ENCODE measurements around the gene SPATA32.

The SPATA32 gene

DNA sequence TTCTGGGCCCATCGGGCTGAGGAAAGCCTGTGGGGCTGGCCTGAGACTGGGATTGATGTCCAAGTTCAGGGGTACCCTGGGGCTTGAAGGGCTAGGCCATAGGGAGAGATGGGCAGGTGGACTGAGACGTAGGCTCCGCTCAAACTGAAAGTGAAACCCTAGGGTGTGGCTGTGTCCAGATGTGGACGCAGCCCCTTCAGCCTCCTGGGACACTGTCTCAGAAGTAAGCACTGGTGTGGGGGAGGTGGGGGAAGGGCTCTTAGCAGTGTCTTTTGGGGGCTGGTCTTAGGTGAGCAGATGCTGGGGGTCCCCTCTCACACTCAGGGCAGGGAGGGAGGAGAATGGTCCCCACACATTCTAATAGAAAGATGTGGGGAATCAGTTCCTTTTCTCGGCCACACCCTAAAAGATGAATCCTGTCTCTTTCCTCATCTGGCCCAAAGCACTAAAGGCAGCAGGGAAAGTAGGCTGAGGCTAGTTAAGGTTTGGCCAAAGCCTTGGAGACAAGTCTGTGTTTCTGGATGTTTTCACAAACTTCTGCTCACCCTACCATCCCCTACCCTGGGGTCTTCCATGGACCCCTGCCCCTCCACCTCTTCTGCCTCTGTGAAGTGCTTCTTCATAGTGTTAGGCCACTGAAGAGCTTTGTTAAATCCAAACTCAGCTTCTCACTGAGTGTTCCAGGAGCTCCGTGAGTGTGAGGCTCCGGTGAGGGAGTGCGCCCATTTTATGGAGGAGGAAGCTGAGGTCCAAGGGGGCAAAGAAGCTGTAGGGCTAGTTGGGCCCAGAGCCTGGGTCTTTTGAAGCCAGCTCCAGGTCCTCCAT is 34.6 kb downstream of the SPATA32 start:
- whole genome bisulfite sequencing (ENCODE audit: extremely low coverage, insufficient coverage, insufficient read length), result no CpG with 5 or more reads among the region's 8 CpGs
- Histone ChIP-seq H3K79me1 (ENCODE audit: low read length) (no peaks in the 10 kb centered on the region), H3K4me2 (ENCODE audit: low read length) (no peak overlapping the region), H3K14ac (ENCODE audit: low read length) (no peak overlapping the region), H3K18ac (ENCODE audit: low read length) (no peak overlapping the region), H2BK12ac (ENCODE audit: low read length) (no peak overlapping the region), H3K36me3 (ENCODE audit: control insufficient read depth in 1 of 2, insufficient read depth in 2 of 2, low read length in 2 of 2) (no peaks in the 10 kb centered on the region), H4K12ac (ENCODE audit: low read depth, low read length) (no peak overlapping the region), H3K9me3 (ENCODE audit: insufficient read depth, low read depth, low read length) (peaks cover 3% of the 10 kb centered on the region), H3K23ac (ENCODE audit: low read length) (no peak overlapping the region), H3K79me2 (ENCODE audit: control insufficient read depth, insufficient read depth, low read length, poor library complexity) (no peaks in the 10 kb centered on the region), H2AK5ac (ENCODE audit: low read length) (no peak overlapping the region), H3K27ac (ENCODE audit: low read depth, low read length) (no peak overlapping the region), H4K8ac (ENCODE audit: low read depth, low read length) (no peak overlapping the region), H3K9ac (ENCODE audit: low read length) (no peak overlapping the region), H2AFZ (ENCODE audit: insufficient read depth, low read length, poor library complexity) (no peak overlapping the region), H3K4me1 (ENCODE audit: control insufficient read depth in 1 of 2, insufficient read depth in 2 of 2, low read length in 2 of 2) (peaks cover 10 to 14% of the 10 kb centered on the region in 2 experiments), H2BK5ac (ENCODE audit: low read depth, low read length, poor library complexity) (no peak overlapping the region), H4K91ac (ENCODE audit: low read depth, low read length) (no peak overlapping the region), H2BK120ac (ENCODE audit: insufficient read depth, low read length, poor library complexity) (no peak overlapping the region), H3K4ac (ENCODE audit: low read depth, low read length) (no peak overlapping the region), H3K27me3 (ENCODE audit: insufficient read depth, low read length) (peaks cover 15% of the 10 kb centered on the region), H3K4me3 (ENCODE audit: low read depth, low read length) (no peak overlapping the region)
- no peak for DNase-seq

DNA sequence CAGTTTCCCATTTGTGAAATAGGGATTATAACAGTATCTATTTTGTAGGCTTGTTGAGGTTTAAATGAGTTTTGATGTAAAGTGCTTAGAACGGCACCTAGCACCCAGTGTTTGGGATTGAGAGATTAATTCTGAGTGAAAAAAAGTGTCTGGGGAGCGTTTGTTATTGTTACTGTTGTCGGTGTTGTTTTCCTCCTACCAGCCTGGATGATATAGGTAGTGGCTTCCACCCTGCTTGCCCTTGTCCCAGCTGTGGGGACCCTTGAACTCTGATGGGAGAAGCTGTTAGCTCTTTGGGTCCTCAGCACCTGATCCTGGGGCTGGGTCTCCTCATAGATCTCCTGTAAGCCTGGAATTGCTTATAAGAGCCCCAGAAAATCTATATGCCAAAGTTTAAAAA is 35.3 kb downstream of the SPATA32 start:
- Histone ChIP-seq H3K27ac (ENCODE audit: low read depth, low read length) (no peak overlapping the region), H2BK5ac (ENCODE audit: low read depth, low read length, poor library complexity) (no peak overlapping the region), H4K8ac (ENCODE audit: low read depth, low read length) (no peak overlapping the region), H3K14ac (ENCODE audit: low read length) (no peak overlapping the region), H3K18ac (ENCODE audit: low read length) (no peak overlapping the region), H3K36me3 (ENCODE audit: control insufficient read depth in 1 of 2, insufficient read depth in 2 of 2, low read length in 2 of 2) (no peaks in the 10 kb centered on the region), H3K9me3 (ENCODE audit: insufficient read depth, low read depth, low read length) (peaks cover 3% of the 10 kb centered on the region), H3K4me1 (ENCODE audit: control insufficient read depth in 1 of 2, insufficient read depth in 2 of 2, low read length in 2 of 2) (peaks cover 13 to 16% of the 10 kb centered on the region in 2 experiments), H3K79me1 (ENCODE audit: low read length) (no peaks in the 10 kb centered on the region), H4K12ac (ENCODE audit: low read depth, low read length) (no peak overlapping the region), H3K27me3 (ENCODE audit: insufficient read depth, low read length) (peaks cover 22% of the 10 kb centered on the region), H4K91ac (ENCODE audit: low read depth, low read length) (no peak overlapping the region), H2BK12ac (ENCODE audit: low read length) (no peak overlapping the region), H2AFZ (ENCODE audit: insufficient read depth, low read length, poor library complexity) (no peak overlapping the region), H3K4ac (ENCODE audit: low read depth, low read length) (no peak overlapping the region), H3K23ac (ENCODE audit: low read length) (no peak overlapping the region), H3K4me3 (ENCODE audit: low read depth, low read length) (no peak overlapping the region), H2BK120ac (ENCODE audit: insufficient read depth, low read length, poor library complexity) (no peak overlapping the region), H3K4me2 (ENCODE audit: low read length) (no peak overlapping the region), H2AK5ac (ENCODE audit: low read length) (no peak overlapping the region), H3K9ac (ENCODE audit: low read length) (no peak overlapping the region), H3K79me2 (ENCODE audit: control insufficient read depth, insufficient read depth, low read length, poor library complexity) (no peaks in the 10 kb centered on the region)
- no CpG with 5 or more reads among the region's 3 CpGs for WGBS (ENCODE audit: extremely low coverage, insufficient coverage, insufficient read length)
- no peak for DNase-seq

GRCh38 chr17:45225964-45226530 is 35.8 kb downstream of the SPATA32 start:
- H4K8ac ChIP-seq (ENCODE audit: low read depth, low read length), result no peak overlapping the region
- H3K79me1 ChIP-seq (ENCODE audit: low read length), result no peaks in the 10 kb centered on the region
- H3K23ac ChIP-seq (ENCODE audit: low read length), result no peak overlapping the region
- H4K12ac ChIP-seq (ENCODE audit: low read depth, low read length), result no peak overlapping the region
- H3K14ac ChIP-seq (ENCODE audit: low read length), result no peak overlapping the region
- no peak overlapping the region for H3K9ac ChIP-seq (ENCODE audit: low read length)
- H4K91ac ChIP-seq (ENCODE audit: low read depth, low read length), result no peak overlapping the region
- no peak overlapping the region for H3K4me2 ChIP-seq (ENCODE audit: low read length)
- H3K27ac ChIP-seq (ENCODE audit: low read depth, low read length), result no peak overlapping the region
- no peaks in the 10 kb centered on the region for H3K36me3 ChIP-seq (ENCODE audit: control insufficient read depth in 1 of 2, insufficient read depth in 2 of 2, low read length in 2 of 2)
- H2AFZ ChIP-seq (ENCODE audit: insufficient read depth, low read length, poor library complexity), result no peak overlapping the region
- WGBS (ENCODE audit: extremely low coverage, insufficient coverage, insufficient read length), result no CpG with 5 or more reads among the region's 11 CpGs
- H3K27me3 ChIP-seq (ENCODE audit: insufficient read depth, low read length), result peaks cover 28% of the 10 kb centered on the region
- H2BK120ac ChIP-seq (ENCODE audit: insufficient read depth, low read length, poor library complexity), result no peak overlapping the region
- H3K18ac ChIP-seq (ENCODE audit: low read length), result no peak overlapping the region
- H2BK5ac ChIP-seq (ENCODE audit: low read depth, low read length, poor library complexity), result no peak overlapping the region
- H3K4me3 ChIP-seq (ENCODE audit: low read depth, low read length), result no peak overlapping the region
- DNase-seq, result peak in 1 of 2 donors; percentile 21
- peaks cover 3% of the 10 kb centered on the region for H3K9me3 ChIP-seq (ENCODE audit: insufficient read depth, low read depth, low read length)
- no peak overlapping the region for H2AK5ac ChIP-seq (ENCODE audit: low read length)
- H3K4ac ChIP-seq (ENCODE audit: low read depth, low read length), result no peak overlapping the region
- H3K4me1 ChIP-seq (ENCODE audit: control insufficient read depth in 1 of 2, insufficient read depth in 2 of 2, low read length in 2 of 2), result peaks cover 13 to 20% of the 10 kb centered on the region in 2 experiments
- H3K79me2 ChIP-seq (ENCODE audit: control insufficient read depth, insufficient read depth, low read length, poor library complexity), result no peaks in the 10 kb centered on the region
- H2BK12ac ChIP-seq (ENCODE audit: low read length), result no peak overlapping the region

DNA sequence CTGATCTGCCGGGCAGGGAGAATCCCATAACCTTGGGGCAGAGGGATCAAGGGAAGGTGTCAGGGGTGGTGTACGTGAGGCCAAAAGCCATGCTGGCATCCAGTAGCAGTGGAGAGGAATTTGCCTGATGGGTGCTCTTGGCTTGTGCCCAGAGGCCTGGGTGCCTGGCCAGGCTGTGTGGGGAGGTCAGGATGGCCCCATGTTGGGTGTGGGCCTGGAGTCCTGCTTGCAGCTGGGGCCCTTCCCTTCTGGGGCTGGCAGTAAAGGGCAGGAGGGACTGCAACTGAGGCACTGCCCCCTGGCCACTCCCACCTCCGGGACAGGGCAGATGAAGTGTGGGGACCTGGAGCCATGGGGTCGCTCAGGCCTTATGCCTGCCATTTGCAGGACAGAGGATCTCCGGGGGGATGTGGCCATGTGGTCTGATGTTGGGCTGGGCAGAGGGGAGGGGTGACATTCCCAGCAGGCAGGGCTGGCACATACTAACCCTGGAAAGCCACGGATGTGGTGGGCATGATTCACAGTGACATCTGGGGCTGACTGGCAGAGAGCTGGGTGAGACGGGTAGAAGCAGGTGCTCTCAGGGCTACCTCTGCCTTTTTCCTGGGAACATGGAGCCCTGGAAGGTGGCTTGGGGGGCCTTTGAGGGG is 36.7 kb downstream of the SPATA32 start:
- Histone ChIP-seq H3K4me1 (ENCODE audit: control insufficient read depth in 1 of 2, insufficient read depth in 2 of 2, low read length in 2 of 2) (peaks cover 13 to 20% of the 10 kb centered on the region in 2 experiments), H3K79me2 (ENCODE audit: control insufficient read depth, insufficient read depth, low read length, poor library complexity) (no peaks in the 10 kb centered on the region), H3K9me3 (ENCODE audit: insufficient read depth, low read depth, low read length) (peaks cover 3% of the 10 kb centered on the region), H3K4me2 (ENCODE audit: low read length) (no peak overlapping the region), H2AFZ (ENCODE audit: insufficient read depth, low read length, poor library complexity) (no peak overlapping the region), H3K27ac (ENCODE audit: low read depth, low read length) (no peak overlapping the region), H3K23ac (ENCODE audit: low read length) (no peak overlapping the region), H4K8ac (ENCODE audit: low read depth, low read length) (no peak overlapping the region), H2BK12ac (ENCODE audit: low read length) (no peak overlapping the region), H3K18ac (ENCODE audit: low read length) (no peak overlapping the region), H2BK5ac (ENCODE audit: low read depth, low read length, poor library complexity) (no peak overlapping the region), H3K14ac (ENCODE audit: low read length) (no peak overlapping the region), H4K12ac (ENCODE audit: low read depth, low read length) (no peak overlapping the region), H4K91ac (ENCODE audit: low read depth, low read length) (no peak overlapping the region), H3K4me3 (ENCODE audit: low read depth, low read length) (no peak overlapping the region), H3K79me1 (ENCODE audit: low read length) (no peaks in the 10 kb centered on the region), H2AK5ac (ENCODE audit: low read length) (no peak overlapping the region), H3K4ac (ENCODE audit: low read depth, low read length) (no peak overlapping the region), H3K9ac (ENCODE audit: low read length) (no peak overlapping the region), H2BK120ac (ENCODE audit: insufficient read depth, low read length, poor library complexity) (no peak overlapping the region), H3K27me3 (ENCODE audit: insufficient read depth, low read length) (peaks cover 36% of the 10 kb centered on the region), H3K36me3 (ENCODE audit: control insufficient read depth in 1 of 2, insufficient read depth in 2 of 2, low read length in 2 of 2) (no peaks in the 10 kb centered on the region)
- DNase-seq, result no peak
- no CpG with 5 or more reads among the region's 7 CpGs for WGBS (ENCODE audit: extremely low coverage, insufficient coverage, insufficient read length)

Data from trophoblast cell (in vitro differentiated cells and primary cell).